ENCODE data around the gene TRABD2B.
A peak's percentile ranks its signal among the peaks of the same experiment; 100 is the strongest.

The TRABD2B gene

DNA sequence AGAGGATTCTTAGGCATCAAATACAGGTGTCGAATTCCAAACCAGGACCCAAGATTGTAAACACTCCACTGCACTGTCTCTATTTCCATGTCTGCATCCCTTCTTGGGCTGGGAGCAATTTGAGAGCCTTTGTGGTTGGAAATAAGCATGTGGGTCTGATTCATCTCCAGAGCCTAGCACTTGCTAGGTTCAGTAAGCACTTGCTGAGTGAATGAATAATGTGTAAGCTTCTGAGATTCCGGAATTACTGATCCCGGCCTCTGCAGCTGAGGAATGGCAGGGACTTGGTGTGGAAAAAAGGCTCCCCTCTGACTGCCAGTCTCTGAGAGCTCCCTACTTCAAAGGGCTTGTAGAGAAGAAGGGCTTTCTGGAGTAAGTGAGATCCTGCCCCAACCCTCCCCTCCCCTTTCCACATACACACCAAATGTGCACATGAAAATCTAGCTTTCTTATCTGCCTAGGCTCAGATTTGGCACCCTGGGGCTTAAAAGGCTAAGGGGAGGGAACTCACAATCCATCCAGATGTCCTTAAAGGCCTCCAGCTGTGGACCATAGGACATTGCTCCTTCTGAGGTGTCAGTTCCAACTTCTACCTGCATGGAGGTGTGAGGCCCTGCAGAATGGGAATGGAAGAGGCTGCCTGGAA is 39.6 kb upstream of the TRABD2B start:
- peak; percentile 88 for DNase-seq (ENCODE audit: low read depth)
- TF ChIP-seq, protein P1, sequence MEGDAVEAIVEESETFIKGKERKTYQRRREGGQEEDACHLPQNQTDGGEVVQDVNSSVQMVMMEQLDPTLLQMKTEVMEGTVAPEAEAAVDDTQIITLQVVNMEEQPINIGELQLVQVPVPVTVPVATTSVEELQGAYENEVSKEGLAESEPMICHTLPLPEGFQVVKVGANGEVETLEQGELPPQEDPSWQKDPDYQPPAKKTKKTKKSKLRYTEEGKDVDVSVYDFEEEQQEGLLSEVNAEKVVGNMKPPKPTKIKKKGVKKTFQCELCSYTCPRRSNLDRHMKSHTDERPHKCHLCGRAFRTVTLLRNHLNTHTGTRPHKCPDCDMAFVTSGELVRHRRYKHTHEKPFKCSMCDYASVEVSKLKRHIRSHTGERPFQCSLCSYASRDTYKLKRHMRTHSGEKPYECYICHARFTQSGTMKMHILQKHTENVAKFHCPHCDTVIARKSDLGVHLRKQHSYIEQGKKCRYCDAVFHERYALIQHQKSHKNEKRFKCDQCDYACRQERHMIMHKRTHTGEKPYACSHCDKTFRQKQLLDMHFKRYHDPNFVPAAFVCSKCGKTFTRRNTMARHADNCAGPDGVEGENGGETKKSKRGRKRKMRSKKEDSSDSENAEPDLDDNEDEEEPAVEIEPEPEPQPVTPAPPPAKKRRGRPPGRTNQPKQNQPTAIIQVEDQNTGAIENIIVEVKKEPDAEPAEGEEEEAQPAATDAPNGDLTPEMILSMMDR (conservative IDR thresholded peaks at IDR 0.05; ENCODE audit: low read depth, low read length), result no peak

DNA sequence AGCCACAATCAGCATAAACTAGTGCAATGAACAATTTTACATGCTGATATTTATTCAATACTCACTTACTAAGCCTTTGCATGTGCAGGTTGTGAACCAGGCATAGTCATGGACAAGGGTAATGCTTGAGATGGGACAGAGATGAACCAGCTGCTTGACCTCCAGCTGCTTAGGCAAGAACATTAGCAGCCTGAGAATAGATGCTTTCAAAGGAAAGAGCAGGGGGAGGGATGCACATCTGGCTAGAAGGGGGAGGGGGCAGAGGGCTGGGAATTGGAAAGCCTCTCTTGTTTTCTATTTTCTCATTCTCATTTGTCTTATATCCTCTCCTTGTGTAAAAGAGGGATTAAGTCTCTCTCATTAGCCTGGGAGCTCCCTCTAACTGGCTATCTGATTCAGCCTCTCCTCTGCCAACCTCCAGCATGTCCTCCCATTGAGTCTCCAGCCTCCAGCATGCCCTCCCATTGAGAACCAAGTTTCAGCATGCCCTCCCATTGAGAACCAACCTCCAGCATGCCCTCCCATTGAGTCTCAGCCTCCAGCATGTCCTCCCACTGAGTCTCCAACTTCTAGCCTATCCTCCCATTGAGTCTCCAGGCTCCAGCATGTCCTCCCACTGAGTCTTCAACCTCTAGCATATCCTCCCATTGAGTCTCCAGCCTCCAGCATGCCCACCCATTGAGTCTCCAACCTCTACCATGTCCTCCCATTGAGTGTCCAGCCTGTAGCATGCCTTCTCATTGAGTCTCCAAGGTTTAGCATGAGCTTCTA is 38.4 kb upstream of the TRABD2B start:
- TF ChIP-seq, protein P1 (conservative IDR thresholded peaks at IDR 0.05; ENCODE audit: low read depth, low read length), result no peak
- no peak for DNase-seq (ENCODE audit: low read depth)
- H3K4me3 ChIP-seq (ENCODE audit: low read length), result no peak overlapping the region

More for the DNA sequence above, 39.6 kb upstream of the TRABD2B start:
- no peak overlapping the region for H3K4me3 ChIP-seq (ENCODE audit: low read length)

DNA sequence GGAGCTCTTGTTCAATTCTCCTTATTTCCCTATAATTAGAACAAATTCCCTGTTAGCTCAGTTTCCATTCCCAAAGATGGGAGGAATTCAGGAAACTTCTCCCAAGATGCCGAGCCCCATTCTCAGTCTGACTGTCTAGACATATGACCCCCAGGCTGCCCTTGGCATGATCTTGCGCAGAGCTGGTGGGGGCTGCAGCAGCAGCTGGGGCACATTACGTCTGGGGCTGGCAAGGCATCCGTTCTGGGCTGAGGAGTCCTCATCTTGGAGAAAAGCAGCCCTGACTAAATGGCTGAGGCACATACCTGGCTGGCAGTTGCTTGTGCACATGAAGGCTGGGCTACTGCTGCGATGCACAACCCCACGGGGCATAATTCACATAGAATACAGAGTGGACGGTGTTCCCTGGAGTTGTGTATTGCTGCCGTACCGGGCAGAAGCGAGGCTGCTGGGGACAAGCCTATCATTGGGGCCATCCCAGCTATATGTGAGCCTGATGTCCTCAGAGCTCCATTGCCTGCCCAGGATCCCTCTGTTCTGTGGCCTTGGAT is 36.4 kb upstream of the TRABD2B start:
- TF ChIP-seq, protein P1 (conservative IDR thresholded peaks at IDR 0.05; ENCODE audit: low read depth, low read length), result no peak
- DNase-seq (ENCODE audit: low read depth), result no peak
- H3K4me3 ChIP-seq (ENCODE audit: low read length), result no peak overlapping the region

DNA sequence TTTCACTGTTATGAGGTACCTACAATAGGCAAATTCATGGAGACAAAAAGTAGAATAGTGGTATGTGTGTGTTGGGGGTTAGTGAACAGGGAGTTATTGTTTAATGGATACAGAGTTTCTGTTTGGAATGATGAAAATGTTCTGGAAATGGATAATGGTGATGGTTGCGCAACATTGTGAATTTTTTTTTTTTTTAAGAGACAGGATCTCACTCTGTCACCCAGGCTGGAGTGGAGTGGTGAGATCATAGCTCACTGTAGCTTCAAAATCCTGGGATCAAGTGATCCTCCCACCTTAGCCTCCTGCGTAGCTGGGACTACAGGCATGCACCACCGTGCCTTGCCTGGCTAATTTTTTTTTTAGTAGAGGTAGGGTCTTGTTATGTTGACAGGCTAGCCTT is 34.5 kb upstream of the TRABD2B start:
- no peak for DNase-seq (ENCODE audit: low read depth)
- H3K4me3 ChIP-seq (ENCODE audit: low read length), result no peak overlapping the region
- TF ChIP-seq, protein P1 (conservative IDR thresholded peaks at IDR 0.05; ENCODE audit: low read depth, low read length), result no peak

DNA sequence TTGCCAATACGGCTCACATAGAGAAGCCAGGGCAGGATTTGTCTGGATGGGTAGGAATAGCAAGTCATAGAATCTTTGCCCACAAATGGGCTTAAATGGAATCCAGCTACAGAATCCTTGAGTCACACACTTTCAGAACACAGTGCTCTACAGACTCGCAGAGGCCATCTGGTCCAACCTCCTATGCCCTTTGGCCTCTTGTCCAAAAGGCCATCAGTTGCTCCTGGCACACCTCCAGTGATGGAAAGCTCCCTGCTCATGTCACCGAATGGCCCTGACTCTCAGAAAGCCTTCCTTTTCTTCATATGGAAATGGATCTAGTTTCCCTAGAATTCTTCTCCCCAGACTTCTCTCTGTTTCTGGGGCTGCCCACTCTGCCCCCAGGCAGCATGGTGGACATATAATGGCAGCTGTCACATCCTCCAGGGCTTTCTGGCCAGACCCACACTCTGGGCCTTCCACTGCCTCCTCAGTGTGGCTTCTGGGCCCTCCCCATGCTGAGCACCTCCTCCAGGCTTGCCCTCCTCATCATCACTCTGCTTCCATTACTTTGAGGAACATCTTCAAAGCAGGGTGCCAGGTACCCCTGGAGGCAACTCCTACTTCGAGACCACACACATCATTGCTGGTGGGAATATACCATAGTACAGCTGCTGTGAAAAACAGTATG is 33.6 kb upstream of the TRABD2B start:
- H3K4me3 ChIP-seq (ENCODE audit: low read length), result no peak overlapping the region
- TF ChIP-seq, protein P1 (conservative IDR thresholded peaks at IDR 0.05; ENCODE audit: low read depth, low read length), result no peak
- DNase-seq (ENCODE audit: low read depth), result no peak

DNA sequence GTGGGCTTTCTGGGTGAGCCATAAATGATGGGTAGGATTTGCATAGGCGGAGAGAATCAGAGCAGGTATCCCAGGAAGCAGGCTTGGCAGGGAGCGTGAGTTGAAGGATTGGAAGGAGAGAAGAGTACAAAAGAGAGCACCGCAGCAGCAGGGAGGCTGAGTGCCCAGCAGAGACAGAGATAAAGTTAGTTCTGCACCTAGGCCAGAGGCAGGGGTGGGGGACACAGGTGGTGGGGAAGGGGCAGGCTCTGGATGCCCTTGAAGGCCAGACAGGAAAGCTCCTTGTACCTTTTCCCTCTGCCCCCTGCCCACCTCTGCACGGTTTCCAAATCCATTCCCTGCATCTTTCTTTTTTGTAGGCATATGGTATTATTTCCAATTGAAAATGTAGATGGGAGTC is 33.0 kb upstream of the TRABD2B start:
- no peak overlapping the region for H3K4me3 ChIP-seq (ENCODE audit: low read length)
- TF ChIP-seq, protein P1 (conservative IDR thresholded peaks at IDR 0.05; ENCODE audit: low read depth, low read length), result no peak
- DNase-seq (ENCODE audit: low read depth), result no peak

Data from retinal pigment epithelial cell (primary cell).